Measurements from ENCODE around the gene IPCEF1. TPM values are rescaled to one million over a fixed set of nuclear protein-coding genes. Genes with fewer than 3 reads are reported as not detected.

IPCEF1 gene
- polyA plus RNA-seq, 1 donor (not counting 4 experiments of a cell fraction or from before 2014, with no cell fraction given): 0.21 TPM

DNA sequence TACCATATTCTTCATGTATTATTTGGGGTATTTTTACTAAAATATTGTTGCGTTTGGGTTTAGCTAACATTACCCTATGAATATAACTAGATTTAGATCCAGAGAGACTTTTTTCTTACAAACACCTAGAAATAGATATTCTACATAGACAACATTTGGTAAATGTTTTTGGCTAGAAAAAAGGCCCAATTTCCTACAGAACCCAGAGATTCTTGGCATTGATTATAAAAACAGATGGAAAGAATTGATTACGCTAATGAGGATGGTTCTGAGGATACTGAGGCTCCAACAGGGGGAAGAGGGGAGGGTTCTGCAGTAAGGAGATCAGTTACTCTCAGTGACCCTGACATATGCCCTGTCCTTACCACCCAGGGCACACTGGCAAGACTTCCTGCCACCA, 123.2 kb downstream of the IPCEF1 start:
- no peaks in the 10 kb centered on the region for H4K20me1 ChIP-seq (ENCODE audit: control insufficient read depth, extremely low read depth, insufficient read depth, low read length)
- no peaks in the 10 kb centered on the region for H3K27me3 ChIP-seq (ENCODE audit: control insufficient read depth, extremely low read depth, insufficient read depth, low read length)
- H3K27ac ChIP-seq (ENCODE audit: control insufficient read depth, insufficient read depth, low read length): no peak overlapping the region
- H3K79me2 ChIP-seq (ENCODE audit: control insufficient read depth, insufficient read depth, low read length): no peaks in the 10 kb centered on the region
- H2AFZ ChIP-seq (ENCODE audit: control insufficient read depth, low read length): no peak overlapping the region
- TF ChIP-seq EZH2 (IDR thresholded peaks at IDR 0.05; ENCODE audit: low read length): no peak
- TF ChIP-seq, protein P1, sequence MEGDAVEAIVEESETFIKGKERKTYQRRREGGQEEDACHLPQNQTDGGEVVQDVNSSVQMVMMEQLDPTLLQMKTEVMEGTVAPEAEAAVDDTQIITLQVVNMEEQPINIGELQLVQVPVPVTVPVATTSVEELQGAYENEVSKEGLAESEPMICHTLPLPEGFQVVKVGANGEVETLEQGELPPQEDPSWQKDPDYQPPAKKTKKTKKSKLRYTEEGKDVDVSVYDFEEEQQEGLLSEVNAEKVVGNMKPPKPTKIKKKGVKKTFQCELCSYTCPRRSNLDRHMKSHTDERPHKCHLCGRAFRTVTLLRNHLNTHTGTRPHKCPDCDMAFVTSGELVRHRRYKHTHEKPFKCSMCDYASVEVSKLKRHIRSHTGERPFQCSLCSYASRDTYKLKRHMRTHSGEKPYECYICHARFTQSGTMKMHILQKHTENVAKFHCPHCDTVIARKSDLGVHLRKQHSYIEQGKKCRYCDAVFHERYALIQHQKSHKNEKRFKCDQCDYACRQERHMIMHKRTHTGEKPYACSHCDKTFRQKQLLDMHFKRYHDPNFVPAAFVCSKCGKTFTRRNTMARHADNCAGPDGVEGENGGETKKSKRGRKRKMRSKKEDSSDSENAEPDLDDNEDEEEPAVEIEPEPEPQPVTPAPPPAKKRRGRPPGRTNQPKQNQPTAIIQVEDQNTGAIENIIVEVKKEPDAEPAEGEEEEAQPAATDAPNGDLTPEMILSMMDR (optimal IDR thresholded peaks at IDR 0.05 in 1 of 3, IDR thresholded peaks at IDR 0.05 in 1 of 3, conservative IDR thresholded peaks at IDR 0.05 in 1 of 3; ENCODE audit: extremely low read depth in 1 of 3, insufficient read depth in 2 of 3, low read length in 3 of 3): no peak
- no peaks in the 10 kb centered on the region for H3K9me3 ChIP-seq (ENCODE audit: control insufficient read depth, low read depth, low read length)
- no peak for DNase-seq (ENCODE audit: low read depth, low spot score)
- H3K4me2 ChIP-seq (ENCODE audit: control insufficient read depth, extremely low read depth, insufficient read depth, low read depth, low read length): no peak overlapping the region
- no peaks in the 10 kb centered on the region for H3K9me1 ChIP-seq (ENCODE audit: control insufficient read depth, extremely low read depth, insufficient read depth, low read length)
- FAIRE-seq: no peak
- H3K4me1 ChIP-seq (ENCODE audit: control insufficient read depth, extremely low read depth, insufficient read depth, low read length): no peaks in the 10 kb centered on the region
- H3K4me3 ChIP-seq (ENCODE audit: control insufficient read depth in 2 of 3, extremely low read depth in 1 of 3, insufficient read depth in 2 of 3, low read depth in 1 of 3, low read length in 3 of 3): no peak overlapping the region
- dilution Hi-C loops (cut with MboI; ENCODE audit: extremely low pct_ligation_motif_present, low sequenced_read_pairs): no loop called here
- no peak overlapping the region for H3K9ac ChIP-seq (ENCODE audit: control insufficient read depth, extremely low read depth, insufficient read depth, low read length)
- no peaks in the 10 kb centered on the region for H3K36me3 ChIP-seq (ENCODE audit: control insufficient read depth in 2 of 2, extremely low read depth in 1 of 2, insufficient read depth in 2 of 2, low read length in 2 of 2)

DNA sequence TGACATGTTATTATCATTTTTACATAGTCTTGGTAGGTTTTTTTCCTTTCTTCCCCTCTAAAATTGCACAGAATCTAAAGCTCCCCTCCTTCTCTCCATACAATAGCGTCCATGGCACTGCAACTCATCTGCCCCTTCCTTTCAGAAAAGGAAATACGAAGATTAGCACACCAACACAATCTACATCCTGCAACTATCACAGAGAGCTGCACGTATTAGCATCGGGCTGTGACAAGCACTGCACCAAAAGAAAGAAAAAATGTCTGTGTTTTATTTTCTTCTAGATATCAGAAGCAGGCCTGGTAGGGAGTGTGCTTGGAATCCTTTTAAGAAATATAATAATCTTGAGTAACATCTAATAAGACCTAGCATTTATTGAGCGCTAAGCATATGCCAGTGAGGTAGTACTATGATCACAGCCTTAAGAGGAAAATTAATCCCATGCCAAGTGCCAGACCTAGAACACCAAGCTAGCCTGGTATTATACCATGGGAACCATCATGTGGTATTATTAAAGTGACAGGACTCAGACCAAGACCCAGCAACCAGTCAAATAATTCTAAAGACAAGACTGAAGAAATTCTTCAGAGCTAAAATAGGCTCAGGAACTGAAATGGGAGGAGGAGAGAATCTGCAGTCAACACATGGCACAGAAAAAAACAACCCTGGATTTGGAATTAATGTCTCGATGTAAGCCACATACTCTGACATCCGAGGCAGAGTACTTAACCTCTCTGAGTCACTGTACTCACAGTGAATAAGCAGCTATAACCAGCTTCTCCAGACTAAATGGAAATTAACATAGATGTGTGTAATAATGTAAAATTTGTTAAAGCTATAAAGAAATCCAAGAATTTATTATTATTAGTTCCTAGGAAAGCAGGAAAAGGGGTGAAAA, 124.3 kb downstream of the IPCEF1 start:
- Histone ChIP-seq H3K4me2 (ENCODE audit: control insufficient read depth, extremely low read depth, insufficient read depth, low read depth, low read length) (no peak overlapping the region), H3K9ac (ENCODE audit: control insufficient read depth, extremely low read depth, insufficient read depth, low read length) (no peak overlapping the region), H2AFZ (ENCODE audit: control insufficient read depth, low read length) (no peak overlapping the region), H3K27me3 (ENCODE audit: control insufficient read depth, extremely low read depth, insufficient read depth, low read length) (no peaks in the 10 kb centered on the region), H3K79me2 (ENCODE audit: control insufficient read depth, insufficient read depth, low read length) (no peaks in the 10 kb centered on the region), H4K20me1 (ENCODE audit: control insufficient read depth, extremely low read depth, insufficient read depth, low read length) (no peaks in the 10 kb centered on the region), H3K27ac (ENCODE audit: control insufficient read depth, insufficient read depth, low read length) (no peak overlapping the region), H3K9me3 (ENCODE audit: control insufficient read depth, low read depth, low read length) (no peaks in the 10 kb centered on the region), H3K4me1 (ENCODE audit: control insufficient read depth, extremely low read depth, insufficient read depth, low read length) (no peaks in the 10 kb centered on the region), H3K9me1 (ENCODE audit: control insufficient read depth, extremely low read depth, insufficient read depth, low read length) (no peaks in the 10 kb centered on the region), H3K4me3 (ENCODE audit: control insufficient read depth in 2 of 3, extremely low read depth in 1 of 3, insufficient read depth in 2 of 3, low read depth in 1 of 3, low read length in 3 of 3) (no peak overlapping the region), H3K36me3 (ENCODE audit: control insufficient read depth in 2 of 2, extremely low read depth in 1 of 2, insufficient read depth in 2 of 2, low read length in 2 of 2) (no peaks in the 10 kb centered on the region)
- no peak for DNase-seq (ENCODE audit: low read depth, low spot score)
- dilution Hi-C loops (cut with MboI; ENCODE audit: extremely low pct_ligation_motif_present, low sequenced_read_pairs): no loop called here
- no peak for FAIRE-seq
- TF ChIP-seq EZH2 (IDR thresholded peaks at IDR 0.05; ENCODE audit: low read length): no peak
- TF ChIP-seq, protein P1 (optimal IDR thresholded peaks at IDR 0.05 in 1 of 3, IDR thresholded peaks at IDR 0.05 in 1 of 3, conservative IDR thresholded peaks at IDR 0.05 in 1 of 3; ENCODE audit: extremely low read depth in 1 of 3, insufficient read depth in 2 of 3, low read length in 3 of 3): no peak

All from keratinocyte (primary cell).